VCaP (cell line): ENCODE data around the gene KXD1.
A peak's percentile ranks its signal among the peaks of the same experiment; 100 is the strongest.

ENCODE experiments used
- H3K27ac ChIP-seq: fragments of 450-650 bp; 2 replicates; pipeline ENCODE4 v1.5.1; 2017
- CTCF ChIP-seq: fragments of 450-650 bp; conservative IDR thresholded peaks from 2 replicates; pipeline ENCODE4 v1.5.1; 2017; ENCODE audit warnings: mild to moderate bottlenecking, moderate library complexity

The KXD1 gene

GRCh38 chr19:18610556-18611326, 53.1 kb downstream of the KXD1 start:
- no peak overlapping the region for H3K27ac ChIP-seq
- TF ChIP-seq CTCF, result no peak

- no peak overlapping the region for H3K27ac ChIP-seq
- no peak for TF ChIP-seq CTCF
These were observed 53.8 kb downstream of the KXD1 start for GRCh38 chr19:18611327-18612050.

- no peak for TF ChIP-seq CTCF
- H3K27ac ChIP-seq, result peak overlapping the region; percentile 32; the same call in 1 of the 2 replicates
These were observed 54.5 kb downstream of the KXD1 start for GRCh38 chr19:18612051-18612771.

- peak within 1 kb of the TSS; percentile 32; the same call in 1 of the 2 replicates for H3K27ac ChIP-seq
- TF ChIP-seq CTCF, result no peak
These were observed 55.3 kb downstream of the KXD1 start, which contains the start of gene TMEM59L for GRCh38 chr19:18612772-18613588. Gene TMEM59L, plus strand, starts transcription at chr19:18612870. Its CDS starts 89 bp downstream, at chr19:18612959.

GRCh38 chr19:18613589-18614234, 56.0 kb downstream of the KXD1 start:
- no peak overlapping the region for H3K27ac ChIP-seq
- no peak for TF ChIP-seq CTCF

GRCh38 chr19:18616023-18616422, 58.4 kb downstream of the KXD1 start:
- TF ChIP-seq CTCF, result no peak
- H3K27ac ChIP-seq, result no peak overlapping the region
